Kidney tubule cell (primary cell): ENCODE measurements around the gene NSUN3.
"Not testable (repeated sequence)": the region's sequence is repeated elsewhere in the genome, so short reads cannot be mapped to it uniquely, and the experiment has no call there.

Experiments used
- DNase-seq: peaks from one replicate; pipeline ENCODE4 v3.0.0-alpha.2; 2018; ENCODE audit warnings: low spot score

NSUN3 gene

GRCh38 chr3:94069194-94069813, 6.4 kb downstream of the NSUN3 start:
- peak; percentile 23 for DNase-seq

- peak; percentile 23 for DNase-seq
These were observed 7.6 kb downstream of the NSUN3 start for GRCh38 chr3:94070341-94070911.

- DNase-seq: no peak
These were observed 8.9 kb downstream of the NSUN3 start for GRCh38 chr3:94071713-94072284.

GRCh38 chr3:94076055-94076454, 13.2 kb downstream of the NSUN3 start:
- peak; percentile 71 for DNase-seq

GRCh38 chr3:94080552-94080951, 17.7 kb downstream of the NSUN3 start:
- DNase-seq: not testable (repeated sequence)

- DNase-seq: no peak
These were observed 19.0 kb downstream of the NSUN3 start for GRCh38 chr3:94081884-94082283.

GRCh38 chr3:94082391-94082937, 19.6 kb downstream of the NSUN3 start:
- DNase-seq: peak; percentile 32

- DNase-seq: no peak
These were observed 20.4 kb downstream of the NSUN3 start for GRCh38 chr3:94083261-94083660.

- DNase-seq: no peak
These were observed 26.3 kb downstream of the NSUN3 start for GRCh38 chr3:94089126-94089525.

GRCh38 chr3:94092086-94092485, 29.2 kb downstream of the NSUN3 start:
- no peak for DNase-seq

- no peak for DNase-seq
These were observed 30.3 kb downstream of the NSUN3 start for GRCh38 chr3:94093151-94093550.

- DNase-seq: no peak
These were observed 32.2 kb downstream of the NSUN3 start for GRCh38 chr3:94095111-94095510.

- no peak for DNase-seq
These were observed 35.6 kb downstream of the NSUN3 start for GRCh38 chr3:94098452-94098851.

GRCh38 chr3:94099311-94099710, 36.5 kb downstream of the NSUN3 start:
- DNase-seq: no peak

- DNase-seq: no peak
These were observed 39.0 kb downstream of the NSUN3 start for GRCh38 chr3:94101860-94102259.

GRCh38 chr3:94106268-94106667, 43.4 kb downstream of the NSUN3 start:
- DNase-seq: no peak

- DNase-seq: not testable (repeated sequence)
These were observed 47.4 kb downstream of the NSUN3 start for GRCh38 chr3:94110232-94110631.

GRCh38 chr3:94110854-94111253, 48.0 kb downstream of the NSUN3 start:
- DNase-seq: no peak

GRCh38 chr3:94114666-94115065, 51.8 kb downstream of the NSUN3 start:
- no peak for DNase-seq

- DNase-seq: peak; percentile 21
These were observed 52.6 kb downstream of the NSUN3 start for GRCh38 chr3:94115482-94115881.

GRCh38 chr3:94117729-94118128, 54.9 kb downstream of the NSUN3 start:
- DNase-seq: no peak

- DNase-seq: no peak
These were observed 55.5 kb downstream of the NSUN3 start for GRCh38 chr3:94118390-94118789.

- DNase-seq: no peak
These were observed 58.3 kb downstream of the NSUN3 start for GRCh38 chr3:94121161-94121560.

GRCh38 chr3:94127115-94127514, 64.3 kb downstream of the NSUN3 start:
- DNase-seq: no peak
